Kidney epithelial cell (primary cell): Measurements from ENCODE around the gene PAX6. TPM values are rescaled to one million over a fixed set of nuclear protein-coding genes. Genes with fewer than 3 reads are reported as not detected.

Experiments used
- DNase-seq: peaks from one replicate; pipeline ENCODE4 v3.0.0-alpha.2; 2010; ENCODE audit warnings: low read depth
- H3K27me3 ChIP-seq: 2 replicates; pipeline ENCODE4 v1.6.0; 2011; ENCODE audit warnings: low read length; ENCODE audit not compliant: control insufficient read depth, insufficient read depth
- H3K36me3 ChIP-seq: 2 replicates; pipeline ENCODE4 v1.5.1; 2011; ENCODE audit warnings: low read length; ENCODE audit not compliant: control insufficient read depth, insufficient read depth
- H3K4me3 ChIP-seq: 2 replicates; pipeline ENCODE4 v1.5.1; 2011; ENCODE audit warnings: low read depth, mild to moderate bottlenecking, control low read depth, low read length
- total RNA-seq: library from RNA; depleted of rRNA; stranded (reverse); fragments of >200 nt; gene quantifications from 2 replicates; pipeline ENCODE4 v1.2.3, GENCODE V29; 2015
- TF ChIP-seq, protein P1 (sequence below): IDR thresholded peaks from 2 replicates; pipeline ENCODE4 v1.5.1; 2011; ENCODE audit warnings: mild to moderate bottlenecking, moderate library complexity, low read length, control low read depth, inconsistent platforms; ENCODE audit not compliant: insufficient read depth, poor library complexity, severe bottlenecking

Gene PAX6
- total RNA-seq, 1 donor from 2014 or later = 1.1 TPM

- no peaks in the 10 kb centered on the region for H3K36me3 ChIP-seq
- TF ChIP-seq, protein P1, sequence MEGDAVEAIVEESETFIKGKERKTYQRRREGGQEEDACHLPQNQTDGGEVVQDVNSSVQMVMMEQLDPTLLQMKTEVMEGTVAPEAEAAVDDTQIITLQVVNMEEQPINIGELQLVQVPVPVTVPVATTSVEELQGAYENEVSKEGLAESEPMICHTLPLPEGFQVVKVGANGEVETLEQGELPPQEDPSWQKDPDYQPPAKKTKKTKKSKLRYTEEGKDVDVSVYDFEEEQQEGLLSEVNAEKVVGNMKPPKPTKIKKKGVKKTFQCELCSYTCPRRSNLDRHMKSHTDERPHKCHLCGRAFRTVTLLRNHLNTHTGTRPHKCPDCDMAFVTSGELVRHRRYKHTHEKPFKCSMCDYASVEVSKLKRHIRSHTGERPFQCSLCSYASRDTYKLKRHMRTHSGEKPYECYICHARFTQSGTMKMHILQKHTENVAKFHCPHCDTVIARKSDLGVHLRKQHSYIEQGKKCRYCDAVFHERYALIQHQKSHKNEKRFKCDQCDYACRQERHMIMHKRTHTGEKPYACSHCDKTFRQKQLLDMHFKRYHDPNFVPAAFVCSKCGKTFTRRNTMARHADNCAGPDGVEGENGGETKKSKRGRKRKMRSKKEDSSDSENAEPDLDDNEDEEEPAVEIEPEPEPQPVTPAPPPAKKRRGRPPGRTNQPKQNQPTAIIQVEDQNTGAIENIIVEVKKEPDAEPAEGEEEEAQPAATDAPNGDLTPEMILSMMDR = no peak
- DNase-seq = no peak
- no peak overlapping the region for H3K4me3 ChIP-seq
- peaks cover 96% of the 10 kb centered on the region for H3K27me3 ChIP-seq
Measured at GRCh38 chr11:31821235-31821764, 10.2 kb upstream of the PAX6 start.

- H3K36me3 ChIP-seq = no peaks in the 10 kb centered on the region
- TF ChIP-seq, protein P1 = no peak
- no peak overlapping the region for H3K4me3 ChIP-seq
- peaks cover 96% of the 10 kb centered on the region for H3K27me3 ChIP-seq
- no peak for DNase-seq
Measured at GRCh38 chr11:31820438-31820818, 9.3 kb upstream of the PAX6 start.

DNA sequence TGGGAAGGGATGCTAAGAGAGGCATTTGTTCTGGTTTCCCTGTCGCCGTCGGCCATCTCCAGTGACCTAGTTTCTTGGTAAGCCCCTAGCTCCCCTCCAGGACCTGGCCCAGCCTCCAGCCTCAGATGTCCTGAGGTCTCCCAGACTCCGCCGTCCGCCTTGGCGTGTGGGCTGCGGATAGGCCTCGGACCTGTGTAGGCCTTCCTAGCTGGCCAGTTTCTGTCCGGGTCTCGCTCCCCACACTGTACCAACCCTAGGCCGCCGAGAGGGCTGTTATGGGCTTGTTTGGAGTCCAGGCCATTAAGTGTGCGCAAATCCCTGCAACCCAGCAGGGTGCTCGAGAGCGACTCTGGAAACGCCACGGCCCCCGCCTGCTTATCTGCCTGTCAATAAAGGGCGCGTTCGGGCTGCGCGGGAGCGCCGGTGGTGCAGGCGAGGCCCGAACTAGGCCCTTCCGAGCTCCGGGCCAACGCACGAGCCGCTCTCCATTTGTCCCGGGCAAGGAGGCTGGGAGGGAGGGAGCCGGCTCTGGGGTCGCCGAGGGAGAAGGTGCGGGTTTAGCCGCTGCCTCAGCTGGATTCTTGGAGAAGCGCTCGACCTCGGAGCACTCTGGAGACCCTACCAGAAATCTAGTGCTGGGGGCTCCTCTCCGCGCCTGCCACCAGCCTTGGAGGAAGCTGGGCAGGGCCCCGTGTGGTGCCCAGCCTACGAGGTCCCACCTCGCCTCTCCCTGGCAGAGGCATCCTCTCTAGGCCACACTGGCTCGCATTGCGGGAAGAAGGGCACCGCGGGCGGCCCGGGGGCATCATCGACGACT is 8.7 kb upstream of the PAX6 start:
- TF ChIP-seq, protein P1 = no peak
- DNase-seq = no peak
- Histone ChIP-seq H3K27me3 (peaks cover 96% of the 10 kb centered on the region), H3K4me3 (no peak overlapping the region), H3K36me3 (no peaks in the 10 kb centered on the region)

DNA sequence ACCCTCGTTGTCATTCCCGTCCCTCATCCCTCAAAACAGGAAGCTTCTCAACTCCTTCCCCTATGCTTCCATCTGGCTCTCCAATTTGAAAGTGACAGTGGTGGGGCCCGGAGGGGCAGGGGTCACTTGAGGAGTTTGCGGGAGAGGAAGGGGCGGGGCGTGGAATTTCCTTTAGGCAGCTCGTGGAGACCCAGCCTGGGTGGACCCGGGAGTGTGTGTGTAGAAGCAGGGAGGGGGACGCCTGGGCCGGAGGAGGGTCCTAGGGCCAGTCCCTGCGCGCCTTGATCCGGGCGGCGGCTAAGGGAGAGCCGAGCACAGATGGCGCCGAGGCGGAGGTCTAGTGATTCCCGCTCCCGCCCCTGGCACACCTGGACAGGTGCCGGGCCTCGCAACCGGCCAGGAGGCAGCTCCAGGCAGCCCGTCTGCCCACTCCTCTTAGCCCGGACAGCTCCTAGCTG is 7.8 kb upstream of the PAX6 start:
- peaks cover 96% of the 10 kb centered on the region for H3K27me3 ChIP-seq
- DNase-seq = no peak
- no peak overlapping the region for H3K4me3 ChIP-seq
- TF ChIP-seq, protein P1 = no peak
- no peaks in the 10 kb centered on the region for H3K36me3 ChIP-seq

- DNase-seq = no peak
- no peak overlapping the region for H3K4me3 ChIP-seq
- peaks cover 96% of the 10 kb centered on the region for H3K27me3 ChIP-seq
- no peaks in the 10 kb centered on the region for H3K36me3 ChIP-seq
- TF ChIP-seq, protein P1 = no peak
Measured at GRCh38 chr11:31818425-31818755, 7.3 kb upstream of the PAX6 start.
